SK-N-SH treated with all-trans-retinoic acid at 6 μM for 48 hours (cell line): ENCODE measurements around the gene HRH2.

Experiments used
- ATAC-seq: fragments of 200-7000 bp; cut with Tn5 transposase; 3 replicates; pipeline ENCODE4 v1.9.1; 2020; ENCODE audit warnings: mild to moderate bottlenecking, moderate library complexity
- ARNTL ChIP-seq: fragments of 450-650 bp; formaldehyde crosslinking; IDR thresholded peaks from 2 replicates; pipeline ENCODE4 v1.5.0; 2020; ENCODE audit warnings: low read depth, mild to moderate bottlenecking, moderate library complexity, borderline replicate concordance
- BACH2 ChIP-seq: fragments of 250-450 bp; sonication (Bioruptor Pico); IDR thresholded peaks from 2 replicates; pipeline ENCODE4 v1.9.0; 2021; ENCODE audit warnings: mild to moderate bottlenecking, borderline replicate concordance
- CSDC2 ChIP-seq: fragments of 250-450 bp; sonication (Bioruptor Pico); IDR thresholded peaks from 2 replicates; pipeline ENCODE4 v1.5.0; 2020; ENCODE audit warnings: mild to moderate bottlenecking, moderate library complexity
- ESRRG ChIP-seq: fragments of 250-450 bp; sonication (Bioruptor Pico); IDR thresholded peaks from 2 replicates; pipeline ENCODE4 v1.6.1; 2021; ENCODE audit warnings: mild to moderate bottlenecking
- ISL1 ChIP-seq: fragments of 250-450 bp; sonication (Bioruptor Pico); IDR thresholded peaks from 2 replicates; pipeline ENCODE4 v2.1.2; 2022; ENCODE audit warnings: mild to moderate bottlenecking, moderate library complexity
- OSR1 ChIP-seq: fragments of 250-450 bp; sonication (Bioruptor Pico); IDR thresholded peaks from 2 replicates; pipeline ENCODE4 v1.8.0; 2022; ENCODE audit warnings: moderate library complexity, mild to moderate bottlenecking, inconsistent platforms
- PATZ1 ChIP-seq: fragments of 250-450 bp; sonication (Bioruptor Pico); IDR thresholded peaks from 2 replicates; pipeline ENCODE4 v1.8.0; 2020; ENCODE audit warnings: mild to moderate bottlenecking, moderate library complexity, borderline replicate concordance
- POU6F1 ChIP-seq: fragments of 250-450 bp; sonication (Bioruptor Pico); IDR thresholded peaks from 2 replicates; pipeline ENCODE4 v1.8.0; 2021; ENCODE audit warnings: low read depth, mild to moderate bottlenecking, moderate library complexity, borderline replicate concordance
- PPARA ChIP-seq: fragments of 250-450 bp; sonication (Bioruptor Pico); IDR thresholded peaks from 2 replicates; pipeline ENCODE4 v1.5.0; 2020; ENCODE audit warnings: mild to moderate bottlenecking, borderline replicate concordance
- RARB ChIP-seq: fragments of 250-450 bp; sonication (Bioruptor Pico); IDR thresholded peaks from 2 replicates; pipeline ENCODE4 v1.8.0; 2021; ENCODE audit warnings: mild to moderate bottlenecking, moderate library complexity
- SNAI2 ChIP-seq: fragments of 250-450 bp; sonication (Bioruptor Pico); IDR thresholded peaks from 2 replicates; pipeline ENCODE4 v1.5.0; 2020; ENCODE audit warnings: mild to moderate bottlenecking, moderate library complexity
- TCF4 ChIP-seq: fragments of 250-450 bp; sonication (Bioruptor Pico); IDR thresholded peaks from 2 replicates; pipeline ENCODE4 v1.8.0; 2021; ENCODE audit warnings: mild to moderate bottlenecking, moderate library complexity, borderline replicate concordance
- TOX ChIP-seq: fragments of 250-450 bp; sonication (Bioruptor Pico); IDR thresholded peaks from 2 replicates; pipeline ENCODE4 v1.8.0; 2021; ENCODE audit warnings: mild to moderate bottlenecking, moderate library complexity, borderline replicate concordance
- ZFP3 ChIP-seq: fragments of 250-450 bp; sonication (Bioruptor Pico); IDR thresholded peaks from 2 replicates; pipeline ENCODE4 v1.5.0; 2020; ENCODE audit warnings: mild to moderate bottlenecking, moderate library complexity
- ZFP30 ChIP-seq: fragments of 450-650 bp; formaldehyde crosslinking; IDR thresholded peaks from 2 replicates; pipeline ENCODE4 v1.5.0; 2022; ENCODE audit warnings: mild to moderate bottlenecking, moderate library complexity
- ZNF565 ChIP-seq: fragments of 450-650 bp; formaldehyde crosslinking; conservative IDR thresholded peaks from 2 replicates; pipeline ENCODE4 v1.5.0; 2020; ENCODE audit warnings: low read depth, mild to moderate bottlenecking, moderate library complexity
- ZNF70 ChIP-seq: fragments of 450-650 bp; formaldehyde crosslinking; IDR thresholded peaks from 2 replicates; pipeline ENCODE4 v1.5.0; 2020; ENCODE audit warnings: mild to moderate bottlenecking, moderate library complexity
- ZNF8 ChIP-seq: fragments of 450-650 bp; formaldehyde crosslinking; IDR thresholded peaks from 2 replicates; pipeline ENCODE4 v1.5.0; 2020; ENCODE audit warnings: mild to moderate bottlenecking, moderate library complexity
- TF ChIP-seq, protein P1 (sequence below): fragments of 250-450 bp; sonication (Bioruptor Pico); IDR thresholded peaks from 2 replicates; pipeline ENCODE4 v1.5.1; 2021; ENCODE audit warnings: mild to moderate bottlenecking, moderate library complexity
- TF ChIP-seq, protein P2 (sequence below): fragments of 250-450 bp; sonication (Bioruptor Pico); IDR thresholded peaks from 2 replicates; pipeline ENCODE4 v1.5.1; 2020; ENCODE audit warnings: low read depth, mild to moderate bottlenecking, moderate library complexity
- TF ChIP-seq, protein P3 (sequence below): fragments of 250-450 bp; sonication (Bioruptor Pico); IDR thresholded peaks from 2 replicates; pipeline ENCODE4 v1.5.0; 2020; ENCODE audit warnings: mild to moderate bottlenecking, moderate library complexity

HRH2 gene

DNA sequence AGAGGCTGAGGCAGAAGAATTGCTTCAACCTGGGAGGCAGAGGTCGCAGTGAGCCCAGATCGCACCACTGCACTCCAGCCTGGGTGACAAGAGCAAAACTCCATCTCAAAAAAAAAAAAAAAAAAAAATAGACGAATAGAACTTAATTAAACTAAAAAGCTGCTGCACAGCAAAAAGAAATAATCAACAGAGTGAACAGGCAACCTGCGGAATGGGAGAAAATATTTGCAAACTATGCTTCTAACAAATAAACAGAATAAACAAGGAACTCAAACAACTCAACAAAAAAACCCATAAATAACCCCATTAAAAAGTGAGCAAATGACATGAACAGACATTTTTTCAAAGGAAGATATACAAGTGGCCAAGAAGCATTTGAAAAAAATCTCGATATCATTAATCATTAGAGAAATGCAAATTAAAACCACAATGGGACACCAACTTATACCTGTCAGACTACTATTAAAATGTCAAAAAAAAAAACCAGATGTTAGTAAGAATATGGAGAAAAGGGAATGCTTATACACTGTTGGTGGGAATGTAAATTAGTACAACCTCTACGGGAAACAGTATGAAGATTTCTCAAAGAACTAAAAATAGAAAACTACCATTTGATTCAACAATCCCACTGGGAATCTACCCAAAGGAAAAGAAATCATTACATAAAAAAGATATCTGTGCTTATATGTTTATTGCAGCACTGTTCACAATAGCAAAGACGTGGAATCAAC lies 21.9 kb upstream of the HRH2 start:
- TF ChIP-seq RARB (CRISPR knock-in tag) (no peak), SNAI2 (CRISPR knock-in tag) (no peak), TCF4 (no peak), ZFP3 (CRISPR knock-in tag) (no peak), ISL1 (CRISPR knock-in tag) (no peak), OSR1 (CRISPR knock-in tag) (no peak), PPARA (CRISPR knock-in tag) (no peak), ZNF8 (no peak), ARNTL (CRISPR knock-in tag) (no peak), TOX (CRISPR knock-in tag) (no peak), POU6F1 (CRISPR knock-in tag) (no peak), ZNF565 (no peak), ESRRG (CRISPR knock-in tag) (no peak), ZFP30 (no peak)
- TF ChIP-seq, protein P1, sequence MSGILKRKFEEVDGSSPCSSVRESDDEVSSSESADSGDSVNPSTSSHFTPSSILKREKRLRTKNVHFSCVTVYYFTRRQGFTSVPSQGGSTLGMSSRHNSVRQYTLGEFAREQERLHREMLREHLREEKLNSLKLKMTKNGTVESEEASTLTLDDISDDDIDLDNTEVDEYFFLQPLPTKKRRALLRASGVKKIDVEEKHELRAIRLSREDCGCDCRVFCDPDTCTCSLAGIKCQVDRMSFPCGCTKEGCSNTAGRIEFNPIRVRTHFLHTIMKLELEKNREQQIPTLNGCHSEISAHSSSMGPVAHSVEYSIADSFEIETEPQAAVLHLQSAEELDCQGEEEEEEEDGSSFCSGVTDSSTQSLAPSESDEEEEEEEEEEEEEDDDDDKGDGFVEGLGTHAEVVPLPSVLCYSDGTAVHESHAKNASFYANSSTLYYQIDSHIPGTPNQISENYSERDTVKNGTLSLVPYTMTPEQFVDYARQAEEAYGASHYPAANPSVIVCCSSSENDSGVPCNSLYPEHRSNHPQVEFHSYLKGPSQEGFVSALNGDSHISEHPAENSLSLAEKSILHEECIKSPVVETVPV (CRISPR knock-in tag): no peak
- TF ChIP-seq, protein P2, sequence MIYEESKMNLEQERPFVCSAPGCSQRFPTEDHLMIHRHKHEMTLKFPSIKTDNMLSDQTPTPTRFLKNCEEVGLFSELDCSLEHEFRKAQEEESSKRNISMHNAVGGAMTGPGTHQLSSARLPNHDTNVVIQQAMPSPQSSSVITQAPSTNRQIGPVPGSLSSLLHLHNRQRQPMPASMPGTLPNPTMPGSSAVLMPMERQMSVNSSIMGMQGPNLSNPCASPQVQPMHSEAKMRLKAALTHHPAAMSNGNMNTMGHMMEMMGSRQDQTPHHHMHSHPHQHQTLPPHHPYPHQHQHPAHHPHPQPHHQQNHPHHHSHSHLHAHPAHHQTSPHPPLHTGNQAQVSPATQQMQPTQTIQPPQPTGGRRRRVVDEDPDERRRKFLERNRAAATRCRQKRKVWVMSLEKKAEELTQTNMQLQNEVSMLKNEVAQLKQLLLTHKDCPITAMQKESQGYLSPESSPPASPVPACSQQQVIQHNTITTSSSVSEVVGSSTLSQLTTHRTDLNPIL (CRISPR knock-in tag): no peak
- ATAC-seq: no peak

DNA sequence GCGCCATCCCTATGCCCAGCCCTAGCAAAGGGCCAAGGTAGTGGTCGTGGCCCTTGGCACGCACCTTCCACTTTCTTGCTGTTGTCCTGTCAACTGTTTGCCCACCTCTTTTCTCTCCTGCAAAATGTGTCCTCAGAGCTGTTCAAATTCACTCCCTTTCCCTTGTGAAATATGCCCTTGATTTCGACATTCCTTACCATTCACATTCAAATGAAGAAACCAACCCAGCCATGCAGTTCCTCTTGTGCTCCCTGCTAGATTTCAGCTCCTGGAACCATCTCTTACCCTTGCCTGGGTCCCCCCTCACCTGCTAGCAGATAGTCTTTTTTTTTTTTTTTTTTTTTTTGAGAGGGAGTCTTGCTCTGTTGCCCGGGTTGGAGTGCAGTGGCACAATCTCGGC lies 19.6 kb upstream of the HRH2 start:
- TF ChIP-seq TCF4 (no peak), ZNF565 (no peak), OSR1 (CRISPR knock-in tag) (no peak), TOX (CRISPR knock-in tag) (no peak), ARNTL (CRISPR knock-in tag) (no peak), CSDC2 (CRISPR knock-in tag) (no peak), BACH2 (CRISPR knock-in tag) (no peak), POU6F1 (CRISPR knock-in tag) (no peak), PATZ1 (CRISPR knock-in tag) (no peak), ESRRG (CRISPR knock-in tag) (no peak), RARB (CRISPR knock-in tag) (no peak), ZNF70 (CRISPR knock-in tag) (no peak)
- TF ChIP-seq, protein P2 (CRISPR knock-in tag): no peak
- TF ChIP-seq, protein P3, sequence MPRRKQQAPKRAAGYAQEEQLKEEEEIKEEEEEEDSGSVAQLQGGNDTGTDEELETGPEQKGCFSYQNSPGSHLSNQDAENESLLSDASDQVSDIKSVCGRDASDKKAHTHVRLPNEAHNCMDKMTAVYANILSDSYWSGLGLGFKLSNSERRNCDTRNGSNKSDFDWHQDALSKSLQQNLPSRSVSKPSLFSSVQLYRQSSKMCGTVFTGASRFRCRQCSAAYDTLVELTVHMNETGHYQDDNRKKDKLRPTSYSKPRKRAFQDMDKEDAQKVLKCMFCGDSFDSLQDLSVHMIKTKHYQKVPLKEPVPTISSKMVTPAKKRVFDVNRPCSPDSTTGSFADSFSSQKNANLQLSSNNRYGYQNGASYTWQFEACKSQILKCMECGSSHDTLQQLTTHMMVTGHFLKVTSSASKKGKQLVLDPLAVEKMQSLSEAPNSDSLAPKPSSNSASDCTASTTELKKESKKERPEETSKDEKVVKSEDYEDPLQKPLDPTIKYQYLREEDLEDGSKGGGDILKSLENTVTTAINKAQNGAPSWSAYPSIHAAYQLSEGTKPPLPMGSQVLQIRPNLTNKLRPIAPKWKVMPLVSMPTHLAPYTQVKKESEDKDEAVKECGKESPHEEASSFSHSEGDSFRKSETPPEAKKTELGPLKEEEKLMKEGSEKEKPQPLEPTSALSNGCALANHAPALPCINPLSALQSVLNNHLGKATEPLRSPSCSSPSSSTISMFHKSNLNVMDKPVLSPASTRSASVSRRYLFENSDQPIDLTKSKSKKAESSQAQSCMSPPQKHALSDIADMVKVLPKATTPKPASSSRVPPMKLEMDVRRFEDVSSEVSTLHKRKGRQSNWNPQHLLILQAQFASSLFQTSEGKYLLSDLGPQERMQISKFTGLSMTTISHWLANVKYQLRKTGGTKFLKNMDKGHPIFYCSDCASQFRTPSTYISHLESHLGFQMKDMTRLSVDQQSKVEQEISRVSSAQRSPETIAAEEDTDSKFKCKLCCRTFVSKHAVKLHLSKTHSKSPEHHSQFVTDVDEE: no peak
- no peak for ATAC-seq
